Mesenchymal stem cell (in vitro differentiated cells and primary cell): ENCODE results near the gene MYL12B.

Experiments
- DNase-seq: peaks from one replicate; pipeline ENCODE4 v3.0.0-alpha.2; 2013
- H2AFZ ChIP-seq: one replicate; pipeline ENCODE4 v1.6.1; 2013; ENCODE audit warnings: low read depth, mild to moderate bottlenecking, control low read depth, inconsistent platforms, low read length, moderate library complexity
- H2AK5ac ChIP-seq: 2 replicates; pipeline ENCODE4 v1.6.1; 2013; ENCODE audit warnings: low read length, moderate library complexity, mild to moderate bottlenecking, inconsistent platforms; ENCODE audit not compliant: severe bottlenecking
- H2BK120ac ChIP-seq: one replicate; pipeline ENCODE4 v1.6.1; 2013; ENCODE audit warnings: low read depth, mild to moderate bottlenecking, inconsistent platforms, low read length, moderate library complexity
- H2BK12ac ChIP-seq, 2 experiments: one replicate each; pipeline ENCODE4 v1.6.1; 2013; ENCODE audit warnings: inconsistent platforms in 2 of 2, low read length in 2 of 2, mild to moderate bottlenecking in 2 of 2, moderate library complexity in 2 of 2, control low read depth in 1 of 2
- H2BK15ac ChIP-seq: one replicate; pipeline ENCODE4 v1.6.1; 2013; ENCODE audit warnings: mild to moderate bottlenecking, low read depth, inconsistent platforms; ENCODE audit not compliant: poor library complexity, severe bottlenecking
- H2BK5ac ChIP-seq: 2 replicates; pipeline ENCODE4 v1.6.1; 2013; ENCODE audit warnings: low read depth, mild to moderate bottlenecking, low read length, control low read depth, inconsistent platforms; ENCODE audit not compliant: poor library complexity, severe bottlenecking
- H3K14ac ChIP-seq, 2 experiments: one replicate each; pipeline ENCODE4 v1.6.1; 2013; ENCODE audit warnings: inconsistent platforms in 2 of 2, low read length in 2 of 2, control low read depth in 1 of 2, mild to moderate bottlenecking in 1 of 2, moderate library complexity in 1 of 2
- H3K18ac ChIP-seq, 2 experiments: one replicate each; pipeline ENCODE4 v1.6.1; 2013; ENCODE audit warnings: inconsistent platforms in 2 of 2, low read length in 2 of 2, control low read depth in 1 of 2, low read depth in 1 of 2, mild to moderate bottlenecking in 1 of 2
- H3K23ac ChIP-seq, 2 experiments: one replicate each; pipeline ENCODE4 v1.6.1; 2013; ENCODE audit warnings: inconsistent platforms in 2 of 2, low read length in 2 of 2, mild to moderate bottlenecking in 2 of 2, moderate library complexity in 2 of 2, control low read depth in 1 of 2
- H3K27ac ChIP-seq: 2 replicates; pipeline ENCODE4 v1.5.1; 2013; ENCODE audit warnings: mild to moderate bottlenecking, moderate library complexity, low read length, control low read depth, inconsistent platforms; ENCODE audit not compliant: poor library complexity, severe bottlenecking
- H3K27me3 ChIP-seq, 2 experiments: 2 replicates each; pipeline versions ENCODE4 v1.6.1 to v1.7.0; 2013; ENCODE audit warnings: low read length in 2 of 2, mild to moderate bottlenecking in 2 of 2, moderate library complexity in 2 of 2, control low read depth in 1 of 2, inconsistent platforms in 1 of 2; ENCODE audit not compliant: control insufficient read depth in 1 of 2, insufficient read depth in 1 of 2
- H3K36me3 ChIP-seq, 2 experiments: 2 replicates each; pipeline versions ENCODE4 v1.6.1 to v1.7.0; 2013; ENCODE audit warnings: low read length in 2 of 2, control low read depth in 1 of 2, inconsistent platforms in 1 of 2, low read depth in 1 of 2, mild to moderate bottlenecking in 1 of 2; ENCODE audit not compliant: insufficient read depth in 2 of 2, control insufficient read depth in 1 of 2
- H3K4ac ChIP-seq, 2 experiments: one replicate each; pipeline ENCODE4 v1.6.1; 2013; ENCODE audit warnings: inconsistent platforms in 2 of 2, low read length in 2 of 2, mild to moderate bottlenecking in 2 of 2, moderate library complexity in 2 of 2, control low read depth in 1 of 2, low read depth in 1 of 2
- H3K4me1 ChIP-seq: 2 replicates; pipeline ENCODE4 v1.6.1; 2013; ENCODE audit warnings: low read depth, low read length, control low read depth; ENCODE audit not compliant: control insufficient read depth, insufficient read depth
- H3K4me2 ChIP-seq: 2 replicates; pipeline ENCODE4 v1.6.1; 2013; ENCODE audit warnings: low read length, mild to moderate bottlenecking, inconsistent platforms; ENCODE audit not compliant: poor library complexity, severe bottlenecking
- H3K4me3 ChIP-seq, 2 experiments: 2 replicates each; pipeline versions ENCODE4 v1.5.1 to v1.7.0; 2013; ENCODE audit warnings: low read length in 2 of 2, mild to moderate bottlenecking in 2 of 2, control low read depth in 1 of 2, low read depth in 1 of 2; ENCODE audit not compliant: insufficient read depth in 1 of 2
- H3K79me1 ChIP-seq: replicated peaks from 2 replicates; pipeline ENCODE4 v1.6.1; 2013; ENCODE audit warnings: mild to moderate bottlenecking, control low read depth, low read length, inconsistent platforms; ENCODE audit not compliant: poor library complexity, severe bottlenecking
- H3K9ac ChIP-seq: 2 replicates; pipeline ENCODE4 v1.7.0; 2013; ENCODE audit warnings: mild to moderate bottlenecking, low read length, moderate library complexity
- H3K9me3 ChIP-seq: 2 replicates; pipeline ENCODE4 v1.7.0; 2013; ENCODE audit warnings: mild to moderate bottlenecking, low read length; ENCODE audit not compliant: control insufficient read depth
- H4K8ac ChIP-seq: one replicate; pipeline ENCODE4 v1.6.1; 2013; ENCODE audit warnings: inconsistent platforms, mild to moderate bottlenecking, low read length, moderate library complexity
- H4K91ac ChIP-seq: one replicate; pipeline ENCODE4 v1.6.1; 2013; ENCODE audit warnings: mild to moderate bottlenecking, low read length, inconsistent platforms
- WGBS: methylation state at CpG from one replicate; pipeline ENCODE4 v1.1.7; 2013; ENCODE audit warnings: mixed read lengths; 5-methylcytosine and 5-hydroxymethylcytosine counted together

MYL12B gene

GRCh38 chr18:3266062-3266608, 4.2 kb downstream of the MYL12B start:
- no peak overlapping the region for H3K14ac ChIP-seq
- H2BK5ac ChIP-seq, result no peak overlapping the region
- no peak overlapping the region for H2BK12ac ChIP-seq
- no peak overlapping the region for H3K4me2 ChIP-seq
- H3K36me3 ChIP-seq, result no peaks in the 10 kb centered on the region
- H3K4me3 ChIP-seq, result no peak overlapping the region
- no peak overlapping the region for H2AK5ac ChIP-seq
- H4K91ac ChIP-seq, result no peak overlapping the region
- 68% methylated on average over 7 of the region's 7 CpGs for WGBS
- DNase-seq, result no peak
- no peaks in the 10 kb centered on the region for H3K27me3 ChIP-seq
- no peak overlapping the region for H3K4ac ChIP-seq
- no peak overlapping the region for H2AFZ ChIP-seq
- no peaks in the 10 kb centered on the region for H3K79me1 ChIP-seq
- H3K18ac ChIP-seq, result no peak overlapping the region
- H3K9me3 ChIP-seq, result no peaks in the 10 kb centered on the region
- peaks cover 7% of the 10 kb centered on the region for H3K4me1 ChIP-seq
- H2BK120ac ChIP-seq, result no peak overlapping the region
- no peak overlapping the region for H3K23ac ChIP-seq
- H2BK15ac ChIP-seq, result no peak overlapping the region
- H3K27ac ChIP-seq, result no peak overlapping the region
- H3K9ac ChIP-seq, result no peak overlapping the region
- H4K8ac ChIP-seq, result no peak overlapping the region

- no peak overlapping the region for H3K18ac ChIP-seq
- H2BK5ac ChIP-seq, result no peak overlapping the region
- H3K27ac ChIP-seq, result no peak overlapping the region
- no peak overlapping the region for H3K4me2 ChIP-seq
- no peak overlapping the region for H4K91ac ChIP-seq
- H2AK5ac ChIP-seq, result no peak overlapping the region
- H4K8ac ChIP-seq, result no peak overlapping the region
- no peak overlapping the region for H3K4ac ChIP-seq
- peaks cover 0 to 6% of the 10 kb centered on the region in 2 experiments for H3K36me3 ChIP-seq
- no peak overlapping the region for H3K14ac ChIP-seq
- H3K4me3 ChIP-seq, result no peak overlapping the region
- DNase-seq, result no peak
- peaks cover 7% of the 10 kb centered on the region for H3K4me1 ChIP-seq
- H3K23ac ChIP-seq, result no peak overlapping the region
- no peak overlapping the region for H2AFZ ChIP-seq
- no peak overlapping the region for H3K9ac ChIP-seq
- no peak overlapping the region for H2BK120ac ChIP-seq
- no peaks in the 10 kb centered on the region for H3K9me3 ChIP-seq
- H3K79me1 ChIP-seq, result no peaks in the 10 kb centered on the region
- no peaks in the 10 kb centered on the region for H3K27me3 ChIP-seq
- no peak overlapping the region for H2BK15ac ChIP-seq
- H2BK12ac ChIP-seq, result no peak overlapping the region
Measured at GRCh38 chr18:3268306-3268705, 6.4 kb downstream of the MYL12B start.

GRCh38 chr18:3269241-3269913, 7.4 kb downstream of the MYL12B start:
- Histone ChIP-seq H2BK5ac (no peak overlapping the region), H3K4me2 (no peak overlapping the region), H3K14ac (no peak overlapping the region), H2BK120ac (no peak overlapping the region), H2AK5ac (no peak overlapping the region), H3K9ac (peak overlapping the region; percentile 42), H3K23ac (no peak overlapping the region), H3K4ac (no peak overlapping the region), H3K9me3 (no peaks in the 10 kb centered on the region), H4K91ac (no peak overlapping the region), H3K36me3 (peaks cover 3 to 17% of the 10 kb centered on the region in 2 experiments), H3K4me1 (peaks cover 5% of the 10 kb centered on the region), H2BK15ac (no peak overlapping the region), H2AFZ (no peak overlapping the region), H3K4me3 (peak overlapping the region in 1 of 2 experiments; percentile 34), H4K8ac (no peak overlapping the region), H3K18ac (no peak overlapping the region), H3K27ac (no peak overlapping the region), H2BK12ac (no peak overlapping the region), H3K79me1 (no peaks in the 10 kb centered on the region), H3K27me3 (no peaks in the 10 kb centered on the region)
- 63% methylated on average over 3 of the region's 4 CpGs for WGBS
- peak; percentile 31 for DNase-seq

GRCh38 chr18:3269914-3270299, 8.0 kb downstream of the MYL12B start:
- H3K23ac ChIP-seq, result no peak overlapping the region
- no peak overlapping the region for H2AK5ac ChIP-seq
- no peak overlapping the region for H4K91ac ChIP-seq
- H3K14ac ChIP-seq, result no peak overlapping the region
- no CpG with 5 or more reads among the region's 1 CpG for WGBS
- no peak overlapping the region for H2AFZ ChIP-seq
- H4K8ac ChIP-seq, result no peak overlapping the region
- H2BK5ac ChIP-seq, result no peak overlapping the region
- no peak overlapping the region for H3K4me3 ChIP-seq
- H2BK120ac ChIP-seq, result no peak overlapping the region
- H3K4me2 ChIP-seq, result no peak overlapping the region
- peak overlapping the region; percentile 9 for H3K9ac ChIP-seq
- peaks cover 3 to 22% of the 10 kb centered on the region in 2 experiments for H3K36me3 ChIP-seq
- H3K27me3 ChIP-seq, result no peaks in the 10 kb centered on the region
- no peaks in the 10 kb centered on the region for H3K9me3 ChIP-seq
- H3K4me1 ChIP-seq, result peaks cover 3% of the 10 kb centered on the region
- H3K4ac ChIP-seq, result no peak overlapping the region
- no peak overlapping the region for H2BK15ac ChIP-seq
- H3K79me1 ChIP-seq, result no peaks in the 10 kb centered on the region
- DNase-seq, result no peak
- H3K27ac ChIP-seq, result no peak overlapping the region
- H2BK12ac ChIP-seq, result no peak overlapping the region
- H3K18ac ChIP-seq, result no peak overlapping the region
